Measurements from ENCODE around the gene KIF26B.
"Not testable (repeated sequence)": the region's sequence is repeated elsewhere in the genome, so short reads cannot be mapped to it uniquely, and the experiment has no call there.

KIF26B gene

DNA sequence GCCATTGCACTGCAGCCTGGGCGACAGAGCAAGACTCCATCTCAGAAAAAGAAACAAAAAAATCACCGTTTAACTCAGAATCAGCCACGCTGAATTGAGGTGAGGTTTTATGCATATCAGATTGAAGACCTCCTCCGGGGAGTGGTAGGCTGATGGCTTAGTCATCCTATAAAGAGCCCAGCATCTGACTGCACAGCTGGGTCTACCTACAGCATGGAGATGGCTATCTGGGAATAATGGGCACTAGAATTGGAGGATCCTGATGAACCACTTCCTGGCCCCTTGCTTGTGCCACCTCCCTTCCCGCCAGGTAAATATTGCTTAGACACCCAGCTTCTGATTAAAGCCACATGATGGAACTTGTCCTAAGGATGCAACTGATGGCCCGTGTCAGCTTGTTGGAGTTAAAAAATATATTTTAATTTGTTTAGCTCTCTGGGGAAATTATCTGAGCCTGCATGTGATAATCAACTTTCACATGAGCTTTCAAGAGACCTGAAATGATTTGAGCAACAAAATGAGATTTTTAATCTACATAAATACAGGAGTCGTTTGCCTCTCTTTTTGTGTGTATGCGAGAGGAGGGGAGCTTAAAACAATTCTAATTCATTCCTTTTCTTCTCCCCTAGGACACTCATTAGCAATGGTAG is 157.2 kb downstream of the KIF26B start:
- no peak for FAIRE-seq

DNA sequence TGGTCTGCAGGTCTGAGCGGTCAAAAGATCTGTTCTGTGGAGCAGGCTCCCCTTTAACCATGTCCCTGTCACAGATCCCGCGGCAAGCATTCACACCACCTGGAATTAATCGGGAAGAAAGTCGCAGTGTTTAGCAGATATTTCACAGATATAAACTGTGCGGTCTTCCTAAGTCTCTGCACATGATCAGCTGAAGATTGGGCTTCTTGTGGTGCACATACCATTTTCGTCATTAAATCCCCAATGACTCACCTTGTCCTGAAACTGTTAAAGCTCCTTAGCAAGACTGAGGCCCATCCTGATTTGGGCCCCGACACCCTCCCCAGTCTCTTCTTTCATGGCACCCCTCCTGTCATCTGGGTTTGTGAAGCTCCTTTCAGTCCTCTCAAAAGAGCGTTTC is 158.8 kb downstream of the KIF26B start:
- FAIRE-seq (no peak), DNase-seq (ENCODE audit: insufficient read length, low spot score) (no peak)

More for the DNA sequence above, 157.2 kb downstream of the KIF26B start:
- no peak for DNase-seq (ENCODE audit: insufficient read length, low spot score)

DNA sequence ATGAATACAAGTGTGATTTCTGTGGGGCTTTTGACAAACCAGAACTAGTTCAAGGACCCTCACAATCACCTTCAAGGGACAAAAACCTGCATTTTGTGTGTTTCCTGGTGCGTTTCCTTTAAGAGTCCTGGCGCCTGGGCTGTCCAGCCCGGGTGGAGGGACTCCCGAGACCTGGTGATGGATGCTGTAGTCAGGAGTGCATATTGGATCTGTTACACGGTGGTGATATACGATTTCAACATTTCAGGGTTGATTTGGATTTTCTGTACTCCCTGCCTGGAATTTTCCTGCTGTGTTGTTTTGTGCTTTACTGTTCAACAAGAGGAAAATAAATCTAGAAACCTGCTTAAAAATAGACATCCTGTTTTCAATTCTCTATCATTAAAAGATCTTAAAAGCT is 162.0 kb downstream of the KIF26B start:
- no peak for DNase-seq (ENCODE audit: insufficient read length, low spot score)
- no peak for FAIRE-seq

DNA sequence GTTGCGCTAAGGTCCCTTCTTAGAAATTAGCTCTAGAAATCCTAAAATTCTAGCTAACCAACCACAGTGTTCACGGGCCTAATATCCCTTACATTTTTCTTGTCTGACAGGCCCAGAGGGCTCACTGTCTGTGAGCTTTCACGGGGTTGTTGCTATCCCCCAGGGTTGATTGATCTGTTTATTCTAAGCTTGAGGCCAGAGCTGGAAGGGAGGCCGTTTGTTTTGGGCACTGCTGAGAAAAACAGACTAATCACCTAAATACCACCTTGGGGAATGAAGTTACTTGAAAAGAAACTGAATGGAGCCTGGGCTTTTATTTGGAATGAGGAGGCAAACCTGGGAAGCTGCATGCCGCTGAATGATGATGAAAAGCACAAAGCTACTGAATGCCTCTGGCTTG is 162.4 kb downstream of the KIF26B start:
- FAIRE-seq (no peak), DNase-seq (ENCODE audit: insufficient read length, low spot score) (no peak)

DNA sequence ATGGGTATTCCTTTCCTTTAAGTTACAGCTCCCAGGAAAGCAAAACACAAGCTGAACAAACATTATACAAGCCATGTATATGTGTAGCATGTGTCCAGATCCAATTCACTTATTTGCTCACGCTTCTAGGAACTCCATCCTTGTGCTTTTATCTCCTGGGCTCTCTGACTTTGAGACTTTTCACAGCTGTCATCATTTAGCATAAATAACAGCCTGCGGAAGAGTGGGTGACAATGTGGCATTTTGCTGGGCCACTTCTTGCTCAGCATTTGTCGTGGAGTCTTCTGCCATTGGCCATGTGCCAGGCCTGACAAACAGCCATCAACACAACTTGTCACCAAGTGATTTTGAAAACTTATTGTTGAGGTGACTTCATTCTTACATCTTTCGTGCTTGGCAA is 164.3 kb downstream of the KIF26B start:
- no peak for FAIRE-seq
- no peak for DNase-seq (ENCODE audit: insufficient read length, low spot score)

DNA sequence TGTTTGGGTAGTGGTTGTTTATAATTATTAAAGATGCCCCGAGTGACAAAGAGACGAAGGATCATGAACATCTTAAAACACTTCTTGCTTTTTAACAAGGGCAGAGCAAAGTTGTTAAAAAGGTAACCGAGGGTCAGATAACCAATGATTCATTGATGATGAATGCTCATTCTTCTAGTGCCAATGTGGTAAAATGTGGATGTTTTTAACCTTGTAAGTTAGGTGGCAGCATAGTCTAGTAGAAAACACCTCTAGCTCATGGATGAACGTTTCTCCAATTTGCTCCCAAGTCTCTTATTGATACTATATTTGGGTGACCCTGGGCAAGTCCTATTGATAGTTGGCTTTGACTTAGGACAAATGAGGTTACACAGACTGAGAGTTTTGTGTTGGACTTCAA is 167.9 kb downstream of the KIF26B start:
- no peak for FAIRE-seq
- no peak for DNase-seq (ENCODE audit: insufficient read length, low spot score)

DNA sequence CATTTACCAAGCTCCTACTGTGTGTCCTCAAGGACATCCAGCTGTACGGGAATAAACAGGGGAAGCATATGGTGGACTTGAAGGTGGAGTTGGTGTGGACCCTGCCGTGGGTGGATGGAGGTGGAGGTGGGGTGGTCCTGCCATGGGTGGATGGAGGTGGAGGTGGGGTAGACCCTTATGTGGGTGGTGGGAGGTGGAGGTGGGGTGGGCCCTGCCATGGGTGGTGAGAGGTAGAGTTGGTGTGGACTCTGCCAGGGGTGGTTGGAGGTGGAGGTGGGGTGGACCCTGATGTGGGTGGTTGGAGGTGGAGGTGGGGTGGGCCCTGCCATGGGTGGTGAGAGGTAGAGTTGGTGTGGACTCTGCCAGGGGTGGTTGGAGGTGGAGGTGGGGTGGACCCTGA is 169.0 kb downstream of the KIF26B start:
- FAIRE-seq; DNase-seq (ENCODE audit: insufficient read length, low spot score): not testable (repeated sequence)

DNA sequence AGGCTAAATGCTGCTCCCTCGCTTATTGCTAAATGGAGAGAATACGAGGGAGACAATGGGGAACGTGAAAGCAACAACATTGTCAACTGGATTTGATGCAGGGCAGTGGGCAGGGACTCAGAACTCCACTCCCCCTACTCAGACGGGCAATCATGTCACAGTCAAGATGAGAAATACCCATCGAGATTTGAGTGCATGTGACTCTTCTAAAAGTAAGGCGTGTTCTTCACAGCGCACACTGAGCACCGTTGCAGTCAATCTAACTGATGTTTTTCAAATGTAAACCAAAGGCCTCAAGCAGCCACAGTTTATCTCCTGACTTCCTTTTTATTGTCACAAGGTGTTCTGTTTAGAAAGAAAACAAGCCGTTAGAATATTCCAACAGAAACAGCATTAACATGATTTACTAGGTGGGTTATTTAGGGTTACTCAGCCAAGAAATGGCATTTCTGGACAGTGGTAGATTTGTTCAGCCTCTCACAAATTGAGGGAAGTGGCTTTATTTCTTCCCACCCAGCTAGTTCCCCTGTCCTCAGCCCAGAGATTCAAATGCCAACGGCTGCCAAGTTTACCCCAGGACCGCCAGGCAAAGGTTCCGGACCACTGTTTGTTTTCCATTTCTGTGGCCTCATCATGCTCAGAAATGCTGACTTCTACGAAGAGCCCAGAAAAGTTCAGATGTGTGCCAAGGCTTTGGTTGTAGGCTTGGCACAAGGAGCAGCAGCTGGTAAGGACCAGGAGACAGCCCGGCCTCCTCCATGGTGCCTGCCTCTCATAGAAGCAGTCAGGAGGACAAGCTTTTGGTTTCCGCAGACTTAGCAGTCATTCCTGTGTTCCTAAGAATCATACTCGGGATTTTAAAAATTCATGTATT is 171.4 kb downstream of the KIF26B start:
- FAIRE-seq (no peak), DNase-seq (ENCODE audit: insufficient read length, low spot score) (no peak)

DNA sequence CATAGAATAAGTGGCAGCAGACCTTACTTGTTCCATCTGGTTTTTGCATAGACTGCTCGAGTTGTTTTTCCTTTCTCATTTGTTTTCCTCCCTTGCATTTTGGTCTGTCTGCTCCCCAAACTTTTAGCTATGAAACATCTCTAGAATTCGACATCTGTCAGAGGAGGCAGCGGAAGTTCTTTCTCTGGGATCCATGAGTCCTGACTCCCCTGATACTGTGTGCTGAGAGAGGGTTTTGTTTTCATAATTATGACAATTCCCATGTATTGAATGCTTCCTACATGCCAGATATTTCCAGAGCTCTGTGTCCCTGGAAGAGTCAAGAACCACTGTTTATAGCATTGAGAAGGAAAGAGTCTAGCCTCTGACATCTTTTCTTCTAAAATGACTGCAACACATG is 172.6 kb downstream of the KIF26B start:
- no peak for FAIRE-seq
- no peak for DNase-seq (ENCODE audit: insufficient read length, low spot score)

DNA sequence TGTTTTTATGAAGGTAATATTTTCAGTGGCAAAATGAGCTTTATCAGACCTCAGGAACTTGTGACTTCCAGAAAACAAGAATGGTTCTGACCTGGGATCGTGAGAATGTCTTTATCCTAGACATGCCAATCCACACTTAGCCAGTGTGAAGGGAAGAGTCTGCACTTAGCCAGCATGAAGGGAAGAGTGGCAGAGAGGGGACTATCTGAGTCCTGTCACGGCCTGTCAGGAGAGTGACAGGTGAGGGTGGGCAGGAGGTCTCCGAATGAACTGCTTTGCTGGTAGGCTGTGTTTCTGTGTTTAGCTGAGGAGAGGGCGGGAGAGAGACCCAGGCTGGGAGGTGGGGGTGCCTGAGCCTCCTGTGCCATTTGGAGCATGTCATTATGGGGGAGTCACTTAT is 173.1 kb downstream of the KIF26B start:
- FAIRE-seq = no peak

DNA sequence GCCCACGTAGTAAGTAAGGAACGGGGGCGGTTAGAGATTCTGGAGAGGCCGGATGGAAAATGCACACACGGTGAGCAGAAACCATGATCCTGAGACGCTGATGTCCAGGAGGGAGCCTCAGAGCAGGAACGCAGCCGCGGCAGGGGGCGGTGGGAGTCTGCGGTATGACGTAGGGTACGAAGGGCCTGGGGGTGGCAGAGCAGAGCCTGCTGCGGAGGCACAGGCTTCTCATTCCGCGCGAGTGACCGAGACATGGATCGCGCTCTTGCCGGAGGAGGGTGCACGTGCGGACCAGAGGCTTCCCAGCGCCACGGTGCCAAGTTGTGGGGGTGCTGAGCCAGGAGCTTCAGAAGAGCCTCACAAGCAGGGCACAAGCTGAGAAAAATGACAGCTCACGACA is 176.2 kb downstream of the KIF26B start:
- FAIRE-seq = no peak
- no peak for DNase-seq (ENCODE audit: insufficient read length, low spot score)

More for the DNA sequence above, 173.1 kb downstream of the KIF26B start:
- DNase-seq (ENCODE audit: insufficient read length, low spot score) = no peak

DNA sequence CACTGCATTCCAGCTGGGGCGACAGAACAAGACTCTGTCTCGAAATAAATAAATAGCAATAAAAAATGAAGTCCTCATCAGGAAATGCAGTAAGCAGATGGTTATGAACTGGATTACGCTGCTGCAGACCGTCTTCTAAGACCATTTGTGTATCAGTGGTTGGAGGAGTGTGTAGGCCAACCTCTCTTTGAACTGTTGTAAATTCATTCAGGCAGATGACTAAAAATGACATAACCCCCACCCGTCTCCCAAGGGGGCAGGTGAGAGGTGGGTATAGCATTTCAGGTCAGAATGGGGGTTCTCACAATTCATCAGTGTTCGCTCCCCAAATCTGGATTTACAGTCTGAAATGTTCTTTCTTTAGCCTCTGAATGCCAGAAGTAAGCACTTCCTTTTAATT is 177.3 kb downstream of the KIF26B start:
- no peak for FAIRE-seq
- DNase-seq (ENCODE audit: insufficient read length, low spot score) = no peak

DNA sequence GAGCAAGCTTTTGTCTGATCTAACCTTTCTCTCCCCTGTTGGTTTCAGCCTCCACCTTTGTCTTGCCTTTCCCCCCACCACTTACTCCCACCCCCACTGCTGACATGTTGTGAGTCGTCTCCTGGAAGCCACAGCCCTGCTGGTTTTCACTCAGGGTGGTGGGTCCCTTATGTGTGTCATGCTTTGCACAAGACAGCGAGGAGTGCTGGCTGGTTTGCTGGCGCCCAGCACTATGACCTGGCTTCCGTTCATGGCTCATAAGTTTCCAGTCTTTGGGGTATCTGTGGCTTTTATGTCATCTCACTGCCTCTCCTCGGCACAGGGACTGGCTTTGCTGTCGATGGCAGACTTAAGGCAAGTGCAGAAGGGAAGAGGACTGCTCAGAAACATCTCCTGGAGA is 177.7 kb downstream of the KIF26B start:
- FAIRE-seq (no peak), DNase-seq (ENCODE audit: insufficient read length, low spot score) (no peak)

DNA sequence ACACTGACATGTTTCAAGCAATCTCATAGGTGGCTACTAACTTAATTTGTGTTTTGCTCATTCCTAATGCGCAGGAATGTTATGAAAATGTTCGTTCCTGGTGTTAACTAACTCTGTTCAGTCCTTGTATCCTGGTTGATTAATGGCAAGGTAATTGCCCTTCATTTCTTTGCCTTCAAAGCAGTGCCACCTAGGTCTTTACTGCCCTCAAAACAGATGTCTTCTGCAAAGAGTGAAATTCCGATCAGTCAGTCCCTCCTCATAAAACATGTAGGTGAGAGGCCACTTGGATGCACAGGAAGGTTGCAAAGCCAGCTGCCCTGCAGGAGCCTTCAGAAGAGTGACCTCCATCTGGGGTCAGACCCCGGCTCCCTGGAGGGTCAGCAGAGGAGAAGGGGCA is 179.4 kb downstream of the KIF26B start:
- DNase-seq (ENCODE audit: insufficient read length, low spot score) = no peak
- FAIRE-seq = no peak

DNA sequence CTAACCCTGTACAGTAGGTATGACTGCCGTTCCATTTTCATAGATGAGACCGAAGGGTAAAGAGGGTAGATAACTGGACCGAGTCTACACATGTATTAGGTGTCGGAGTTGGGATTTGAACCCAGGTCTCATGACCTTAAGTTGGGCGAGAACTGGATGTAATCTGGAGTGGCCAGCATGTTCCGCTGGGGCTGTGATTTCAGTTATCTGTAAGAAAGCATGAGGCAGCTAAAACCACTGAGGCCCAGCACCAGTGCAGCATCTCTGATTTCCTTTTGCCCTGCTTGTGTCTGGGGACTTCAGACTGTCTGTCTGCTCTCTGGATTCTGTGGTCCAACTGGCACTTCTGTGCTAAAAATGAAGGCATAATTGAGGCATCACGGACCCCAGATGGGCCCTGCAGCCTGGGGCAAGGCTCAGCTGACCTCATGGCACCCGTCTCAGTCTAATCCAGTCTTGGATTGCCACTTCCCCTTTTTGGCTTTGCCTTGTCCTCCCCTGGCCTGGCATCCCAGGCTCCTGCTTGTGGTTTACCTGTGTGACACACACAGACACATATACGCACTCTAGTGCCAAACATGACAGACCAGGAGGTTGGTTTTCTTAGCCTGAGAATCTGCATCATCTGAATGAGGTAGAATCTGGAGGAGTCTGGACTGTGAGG is 180.2 kb downstream of the KIF26B start:
- FAIRE-seq (no peak), DNase-seq (ENCODE audit: insufficient read length, low spot score) (no peak)

DNA sequence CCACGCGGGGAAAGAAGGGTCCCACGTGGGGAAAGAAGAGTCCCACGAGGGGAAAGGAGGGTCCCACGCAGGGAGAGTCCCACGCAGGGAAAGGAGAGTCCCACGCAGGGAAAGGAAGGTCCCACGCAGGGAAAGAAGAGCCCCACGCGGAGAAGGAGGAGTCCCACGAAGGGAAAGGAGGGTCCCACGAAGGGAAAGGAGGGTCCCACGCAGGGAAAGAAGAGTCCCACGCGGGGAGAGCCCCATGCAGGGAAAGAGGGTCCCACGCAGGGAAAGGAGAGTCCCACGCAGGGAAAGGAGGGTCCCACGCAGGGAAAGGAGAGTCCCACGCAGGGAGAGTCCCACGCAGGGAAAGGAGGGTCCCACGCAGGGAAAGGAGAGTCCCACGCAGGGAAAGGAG is 180.9 kb downstream of the KIF26B start:
- not testable (repeated sequence) for FAIRE-seq; DNase-seq (ENCODE audit: insufficient read length, low spot score)

DNA sequence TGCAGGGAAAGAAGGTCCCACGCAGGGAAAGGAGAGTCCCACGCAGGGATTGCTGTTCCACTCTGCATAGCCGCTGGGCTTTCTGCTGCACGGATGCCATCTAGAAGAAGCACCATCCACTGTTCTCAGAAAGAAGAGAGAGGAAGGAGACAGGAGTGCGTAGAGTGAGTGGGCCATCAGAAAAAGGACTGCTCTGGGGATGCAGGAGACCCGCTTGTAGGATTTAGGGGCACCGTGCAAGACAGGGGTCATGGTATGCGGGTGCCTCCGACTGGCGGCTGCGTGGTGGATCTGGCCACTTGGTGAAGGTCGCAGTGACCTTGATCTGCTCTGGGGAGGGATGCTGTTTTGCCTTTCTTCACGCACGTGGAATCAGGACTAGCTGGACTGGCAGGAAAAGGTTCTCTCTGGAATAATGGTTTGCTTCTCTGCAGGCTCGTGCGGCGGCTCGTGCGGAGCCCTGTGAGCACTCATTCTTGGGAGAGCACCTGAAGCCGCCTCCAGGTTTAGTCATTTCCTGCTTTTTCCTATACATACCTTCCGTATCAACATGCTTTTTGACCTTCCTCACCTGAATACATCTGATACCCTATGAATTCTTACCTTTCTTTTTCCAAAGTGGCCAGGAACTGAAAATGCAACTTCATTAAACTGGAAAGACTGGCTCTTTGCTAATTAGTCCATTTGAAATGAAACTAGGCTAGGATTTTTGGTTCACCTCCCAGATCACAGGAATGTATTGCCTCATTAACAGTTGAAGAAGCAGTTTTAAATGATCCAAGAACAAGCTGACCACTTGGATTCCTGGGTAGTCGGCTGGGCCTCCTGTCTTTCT is 181.6 kb downstream of the KIF26B start:
- no peak for FAIRE-seq
- DNase-seq (ENCODE audit: insufficient read length, low spot score) = no peak

DNA sequence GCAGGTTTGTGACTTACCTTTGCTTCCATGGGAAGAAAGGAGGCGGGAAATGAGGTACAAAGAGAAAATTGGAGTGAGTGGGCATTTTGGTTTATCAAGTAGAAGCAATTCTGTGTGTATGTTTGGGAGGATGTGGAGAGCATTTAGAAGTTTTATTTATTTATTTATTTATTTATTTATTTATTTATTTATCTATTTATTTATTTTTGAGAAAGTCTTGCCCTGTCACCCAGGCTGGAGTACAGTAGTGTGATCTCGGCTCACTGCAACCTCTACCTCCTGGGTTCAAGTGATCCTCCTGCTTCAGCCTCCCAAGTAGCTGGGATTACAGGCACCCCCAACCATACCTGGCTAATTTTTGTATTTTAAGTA is 182.2 kb downstream of the KIF26B start:
- not testable (repeated sequence) for FAIRE-seq; DNase-seq (ENCODE audit: insufficient read length, low spot score)

DNA sequence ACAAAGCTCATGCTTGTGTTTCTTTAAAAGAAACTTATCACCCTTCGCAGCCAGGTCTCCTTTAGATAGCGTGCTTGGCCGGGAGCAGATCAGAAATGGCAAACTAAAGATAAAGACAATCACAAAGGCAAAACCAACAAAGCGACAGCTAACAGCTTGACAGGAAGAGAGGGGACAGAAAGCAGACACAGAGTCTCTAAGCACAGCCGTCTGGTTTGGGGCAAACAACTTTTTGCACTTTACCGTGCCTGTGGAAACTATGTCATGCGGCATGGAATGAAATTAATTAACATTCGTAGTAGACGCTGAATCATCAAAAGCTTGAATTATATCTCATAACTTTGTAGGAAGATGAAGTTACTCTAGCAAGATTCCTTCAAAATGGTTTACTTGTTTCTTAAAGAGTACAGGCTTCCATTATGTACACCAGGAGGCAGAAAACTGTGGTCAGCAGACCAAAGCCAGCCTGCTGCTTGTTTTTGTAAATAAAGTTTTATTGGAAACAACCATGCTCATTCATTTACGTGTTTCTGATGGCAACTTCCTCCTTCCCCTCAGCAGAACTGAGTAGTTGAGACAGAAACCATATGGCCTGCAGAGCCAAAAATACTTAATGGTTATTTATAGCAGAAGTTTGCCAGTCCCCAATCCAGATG is 183.2 kb downstream of the KIF26B start:
- FAIRE-seq (no peak), DNase-seq (ENCODE audit: insufficient read length, low spot score) (no peak)

DNA sequence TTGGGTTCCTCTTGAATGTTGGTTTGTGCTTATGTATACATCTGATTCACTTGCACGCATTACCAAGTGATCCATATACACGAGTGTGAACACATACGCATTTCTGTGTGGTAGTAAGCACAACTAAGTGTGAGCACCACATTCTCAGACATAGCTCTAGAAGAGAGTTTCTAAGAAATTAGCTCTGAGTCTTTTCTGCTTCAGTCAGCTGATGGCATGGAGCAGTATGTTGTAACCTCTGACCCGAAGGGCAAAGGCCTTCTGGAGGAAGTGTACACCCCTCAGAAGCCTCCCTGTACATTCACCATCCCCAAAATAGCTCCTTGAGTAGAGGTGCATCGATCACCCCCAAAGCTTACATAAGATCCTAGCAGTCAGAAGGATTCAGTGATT is 183.7 kb downstream of the KIF26B start:
- FAIRE-seq (no peak), DNase-seq (ENCODE audit: insufficient read length, low spot score) (no peak)

Measured in GM19239 (cell line).